ENCODE data around the gene SLC10A3. TPM values are rescaled to one million over a fixed set of nuclear protein-coding genes. Genes with fewer than 3 reads are reported as not detected.

The SLC10A3 gene
- total RNA-seq, 1 donor from 2014 or later: 17.5 TPM

DNA sequence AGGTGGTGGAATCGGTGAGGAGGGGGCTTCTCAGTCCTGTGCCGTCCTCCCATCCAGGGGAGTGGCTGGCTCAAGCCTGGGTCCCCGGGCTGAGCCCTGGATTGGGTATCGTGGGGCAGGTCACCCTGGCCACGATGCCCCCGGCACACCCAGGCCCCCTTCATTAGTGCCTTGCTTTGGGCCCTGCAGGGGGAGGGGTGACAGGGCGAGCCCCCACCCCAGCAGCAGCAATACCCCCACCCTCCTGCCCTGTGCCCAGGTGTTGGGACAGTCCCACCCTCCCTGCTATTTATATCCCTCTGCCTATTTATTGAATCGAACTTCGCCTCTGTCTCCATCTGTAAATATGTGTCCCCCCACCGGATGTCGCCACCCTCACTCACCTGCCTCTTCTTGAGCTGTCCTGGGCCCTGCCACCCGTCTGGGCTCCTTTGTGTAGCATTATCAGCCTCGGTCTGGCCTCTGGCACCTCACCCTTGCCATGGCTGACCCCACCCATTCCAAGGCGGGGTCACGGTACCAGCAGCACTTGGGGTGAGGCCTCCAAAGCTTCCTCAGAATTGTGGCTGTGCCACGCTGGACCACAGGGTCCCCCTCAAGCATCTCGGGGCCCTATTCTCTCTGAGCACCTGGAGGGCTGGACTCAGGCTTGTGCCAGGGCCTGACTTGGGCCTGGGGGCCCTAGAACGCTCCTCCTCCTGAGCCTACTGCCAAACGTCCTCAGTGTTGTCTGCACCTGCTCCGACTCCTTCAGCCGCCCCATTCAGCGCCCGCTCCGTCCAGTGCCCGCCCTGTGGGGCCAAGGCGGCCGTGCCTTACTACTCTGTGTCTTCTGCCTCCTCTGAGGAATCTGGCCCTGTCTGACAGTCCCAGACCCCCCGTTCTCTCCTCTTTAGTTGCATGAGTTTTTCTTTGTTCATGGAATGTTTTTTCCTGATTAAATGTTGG, 17.5 kb downstream of the SLC10A3 start:
- DNase-seq (ENCODE audit: low spot score): no peak
- H3K4me1 Mint-ChIP-seq (ENCODE audit: low read depth): peaks cover 5% of the 10 kb centered on the region
- peaks cover 32% of the 10 kb centered on the region for H3K36me3 Mint-ChIP-seq (ENCODE audit: low read depth)
- H3K27me3 Mint-ChIP-seq (ENCODE audit: low read depth): no peaks in the 10 kb centered on the region
- H3K4me3 Mint-ChIP-seq (ENCODE audit: low read depth): no peak overlapping the region
- intact Hi-C loops (cut with micrococcal nuclease): no loop called here
- H3K9me3 Mint-ChIP-seq: no peaks in the 10 kb centered on the region
- no peak overlapping the region for H3K27ac Mint-ChIP-seq

DNA sequence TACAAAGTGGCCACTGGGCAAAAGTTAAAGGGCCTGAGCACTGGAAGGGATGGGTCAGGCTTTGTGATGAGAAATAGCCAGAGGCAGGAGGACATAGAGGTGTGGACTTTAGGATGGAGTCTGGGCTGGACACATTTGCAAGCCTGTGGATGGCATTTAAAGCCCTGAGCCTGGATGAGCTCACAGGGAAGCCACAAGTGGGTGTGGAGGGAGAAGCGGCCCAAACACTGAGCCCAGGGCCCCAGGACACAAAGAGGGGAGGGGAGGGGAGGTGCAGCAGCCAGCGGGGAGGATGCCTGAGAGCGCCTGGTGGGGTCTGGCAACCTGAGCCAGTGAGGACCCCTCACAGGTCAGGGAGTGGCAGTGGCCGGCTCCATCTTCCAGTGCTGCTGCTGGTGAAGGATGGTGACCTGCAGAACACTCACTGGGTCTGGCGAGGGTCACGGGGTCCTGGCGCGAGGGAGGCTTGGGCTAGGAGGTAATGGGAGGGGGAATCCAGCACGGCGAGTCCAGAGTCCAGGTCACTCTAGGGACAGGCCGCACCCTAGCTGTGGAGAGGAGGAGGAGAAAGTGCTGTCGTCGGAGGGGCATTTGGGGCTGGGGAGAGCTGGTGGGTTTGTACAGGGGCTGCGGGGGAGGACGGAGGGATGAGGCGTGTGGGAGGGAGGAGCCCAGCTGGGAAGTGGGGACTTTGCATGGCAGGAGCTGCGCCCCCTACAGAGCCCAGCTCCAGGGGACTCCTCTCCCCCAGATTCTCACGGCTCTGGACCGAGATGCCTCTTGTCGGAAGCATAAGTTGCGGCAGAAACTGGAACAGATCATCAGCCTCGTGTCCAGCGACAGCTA, 18.4 kb downstream of the SLC10A3 start:
- Mint-ChIP-seq H3K27ac (no peak overlapping the region), H3K4me3 (ENCODE audit: low read depth) (no peak overlapping the region), H3K9me3 (no peaks in the 10 kb centered on the region), H3K4me1 (ENCODE audit: low read depth) (peaks cover 2% of the 10 kb centered on the region), H3K27me3 (ENCODE audit: low read depth) (no peaks in the 10 kb centered on the region), H3K36me3 (ENCODE audit: low read depth) (peaks cover 32% of the 10 kb centered on the region)
- intact Hi-C loops (cut with micrococcal nuclease): no loop called here
- no peak for DNase-seq (ENCODE audit: low spot score)

DNA sequence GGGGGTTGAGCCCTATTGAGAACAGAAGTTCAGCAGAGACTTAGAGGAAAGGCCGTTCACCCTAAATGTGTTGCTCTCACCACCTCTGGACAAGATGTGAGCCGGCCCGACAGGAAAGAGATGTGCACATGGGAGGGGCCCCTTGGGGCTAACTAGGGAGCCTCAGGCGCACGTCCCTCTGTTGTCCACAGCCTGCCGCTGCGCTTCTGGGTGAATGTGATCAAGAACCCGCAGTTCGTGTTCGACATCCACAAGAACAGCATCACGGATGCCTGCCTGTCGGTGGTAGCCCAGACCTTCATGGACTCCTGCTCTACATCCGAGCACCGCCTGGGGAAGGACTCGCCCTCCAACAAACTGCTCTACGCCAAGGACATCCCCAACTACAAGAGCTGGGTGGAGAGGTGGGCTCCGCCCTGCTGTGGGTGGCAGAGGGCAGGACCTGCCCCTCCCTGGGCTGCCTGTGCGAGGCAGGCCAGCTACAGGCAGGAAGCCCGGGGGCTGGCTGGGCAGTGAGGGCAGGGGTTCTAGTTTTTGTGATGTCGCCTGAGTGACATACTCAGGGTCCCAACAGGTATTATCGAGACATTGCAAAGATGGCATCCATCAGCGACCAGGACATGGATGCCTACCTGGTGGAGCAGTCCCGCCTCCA, 19.4 kb downstream of the SLC10A3 start:
- intact Hi-C loops (cut with micrococcal nuclease): no loop called here
- peaks cover 32% of the 10 kb centered on the region for H3K36me3 Mint-ChIP-seq (ENCODE audit: low read depth)
- no peaks in the 10 kb centered on the region for H3K9me3 Mint-ChIP-seq
- no peak for DNase-seq (ENCODE audit: low spot score)
- H3K4me3 Mint-ChIP-seq (ENCODE audit: low read depth): no peak overlapping the region
- no peaks in the 10 kb centered on the region for H3K27me3 Mint-ChIP-seq (ENCODE audit: low read depth)
- no peak overlapping the region for H3K27ac Mint-ChIP-seq
- peaks cover 2% of the 10 kb centered on the region for H3K4me1 Mint-ChIP-seq (ENCODE audit: low read depth)

DNA sequence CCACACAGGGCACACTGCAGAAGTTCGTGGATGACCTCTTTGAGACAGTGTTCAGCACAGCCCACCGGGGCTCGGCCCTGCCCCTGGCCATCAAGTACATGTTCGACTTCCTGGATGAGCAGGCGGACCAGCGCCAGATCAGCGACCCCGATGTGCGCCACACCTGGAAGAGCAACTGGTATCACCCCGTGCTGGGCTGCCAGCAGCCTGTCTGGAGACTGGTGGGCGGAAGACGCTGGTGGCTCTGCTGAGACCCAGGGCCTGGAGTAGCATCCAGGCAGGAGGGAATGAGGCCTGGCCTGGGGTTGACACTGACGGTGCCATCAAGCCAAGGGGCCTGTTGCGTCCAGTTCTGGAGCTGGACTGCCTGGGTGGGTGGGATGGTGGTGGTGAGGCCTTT, 20.0 kb downstream of the SLC10A3 start:
- peaks cover 29% of the 10 kb centered on the region for H3K36me3 Mint-ChIP-seq (ENCODE audit: low read depth)

DNA sequence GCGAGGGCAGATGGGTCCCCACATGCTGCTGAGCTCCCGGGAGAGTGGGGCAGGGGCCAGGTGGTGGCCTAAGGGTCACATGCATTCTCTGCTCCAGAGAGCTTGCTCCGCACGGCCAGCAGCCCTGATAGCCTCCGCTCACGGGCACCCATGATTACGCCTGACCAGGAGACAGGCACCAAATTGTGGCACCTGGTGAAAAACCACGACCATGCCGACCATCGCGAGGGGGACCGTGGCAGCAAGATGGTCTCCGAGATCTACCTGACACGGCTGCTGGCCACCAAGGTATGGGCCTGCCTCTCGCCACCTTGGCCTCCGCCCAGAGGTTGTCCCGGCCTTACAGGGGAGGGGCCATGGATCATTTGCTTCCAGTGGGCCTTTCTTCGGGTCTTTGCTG, 20.5 kb downstream of the SLC10A3 start:
- Mint-ChIP-seq H3K27ac (no peak overlapping the region), H3K4me1 (ENCODE audit: low read depth) (no peaks in the 10 kb centered on the region), H3K9me3 (no peaks in the 10 kb centered on the region), H3K27me3 (ENCODE audit: low read depth) (no peaks in the 10 kb centered on the region), H3K36me3 (ENCODE audit: low read depth) (peaks cover 28% of the 10 kb centered on the region), H3K4me3 (ENCODE audit: low read depth) (no peak overlapping the region)
- intact Hi-C loops (cut with micrococcal nuclease): no loop called here
- no peak for DNase-seq (ENCODE audit: low spot score)

More for the DNA sequence above, 20.0 kb downstream of the SLC10A3 start:
- Mint-ChIP-seq H3K4me1 (ENCODE audit: low read depth) (no peaks in the 10 kb centered on the region), H3K9me3 (no peaks in the 10 kb centered on the region), H3K27ac (no peak overlapping the region), H3K27me3 (ENCODE audit: low read depth) (no peaks in the 10 kb centered on the region), H3K4me3 (ENCODE audit: low read depth) (no peak overlapping the region)
- no peak for DNase-seq (ENCODE audit: low spot score)
- intact Hi-C loops (cut with micrococcal nuclease): no loop called here

DNA sequence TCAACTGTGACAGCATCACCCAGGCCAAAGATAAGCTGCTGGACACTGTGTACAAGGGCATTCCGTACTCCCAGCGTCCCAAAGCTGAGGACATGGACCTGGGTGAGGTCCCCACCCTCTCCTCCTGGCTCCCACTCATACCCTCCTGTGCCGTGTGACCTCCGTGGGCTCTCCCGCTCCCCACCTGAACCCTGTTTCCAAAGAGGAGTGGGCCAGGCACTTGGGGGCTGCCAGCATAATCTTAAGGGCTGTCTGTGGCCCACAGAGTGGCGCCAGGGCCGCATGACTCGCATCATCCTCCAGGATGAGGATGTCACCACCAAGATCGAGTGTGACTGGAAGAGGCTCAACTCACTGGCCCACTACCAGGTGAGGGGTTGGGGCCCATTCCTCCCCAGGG, 21.3 kb downstream of the SLC10A3 start:
- peaks cover 28% of the 10 kb centered on the region for H3K36me3 Mint-ChIP-seq (ENCODE audit: low read depth)
- no peaks in the 10 kb centered on the region for H3K4me1 Mint-ChIP-seq (ENCODE audit: low read depth)
- no peak overlapping the region for H3K27ac Mint-ChIP-seq
- intact Hi-C loops (cut with micrococcal nuclease): no loop called here
- H3K9me3 Mint-ChIP-seq: no peaks in the 10 kb centered on the region
- no peak overlapping the region for H3K4me3 Mint-ChIP-seq (ENCODE audit: low read depth)
- no peaks in the 10 kb centered on the region for H3K27me3 Mint-ChIP-seq (ENCODE audit: low read depth)
- no peak for DNase-seq (ENCODE audit: low spot score)

DNA sequence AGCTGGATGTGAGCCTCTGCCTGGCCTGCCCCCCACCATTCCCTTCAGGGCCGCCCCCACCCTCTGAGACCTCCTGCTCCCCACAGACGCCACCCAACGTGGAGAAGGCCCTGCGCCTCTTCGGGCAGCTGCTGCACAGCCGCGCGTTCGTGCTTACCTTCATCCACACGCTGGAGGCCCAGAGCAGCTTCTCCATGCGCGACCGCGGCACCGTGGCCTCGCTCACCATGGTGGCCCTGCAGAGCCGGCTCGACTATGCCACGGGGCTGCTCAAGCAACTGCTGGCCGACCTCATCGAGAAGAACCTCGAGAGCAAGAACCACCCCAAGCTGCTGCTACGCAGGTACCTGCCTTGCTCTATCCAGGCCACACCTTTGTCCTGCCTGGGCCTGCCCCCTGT, 22.2 kb downstream of the SLC10A3 start:
- no peak overlapping the region for H3K4me3 Mint-ChIP-seq (ENCODE audit: low read depth)
- no peak for DNase-seq (ENCODE audit: low spot score)
- H3K36me3 Mint-ChIP-seq (ENCODE audit: low read depth): peaks cover 23% of the 10 kb centered on the region
- no peaks in the 10 kb centered on the region for H3K27me3 Mint-ChIP-seq (ENCODE audit: low read depth)
- H3K4me1 Mint-ChIP-seq (ENCODE audit: low read depth): no peaks in the 10 kb centered on the region
- no peak overlapping the region for H3K27ac Mint-ChIP-seq
- H3K9me3 Mint-ChIP-seq: no peaks in the 10 kb centered on the region
- intact Hi-C loops (cut with micrococcal nuclease): no loop called here

DNA sequence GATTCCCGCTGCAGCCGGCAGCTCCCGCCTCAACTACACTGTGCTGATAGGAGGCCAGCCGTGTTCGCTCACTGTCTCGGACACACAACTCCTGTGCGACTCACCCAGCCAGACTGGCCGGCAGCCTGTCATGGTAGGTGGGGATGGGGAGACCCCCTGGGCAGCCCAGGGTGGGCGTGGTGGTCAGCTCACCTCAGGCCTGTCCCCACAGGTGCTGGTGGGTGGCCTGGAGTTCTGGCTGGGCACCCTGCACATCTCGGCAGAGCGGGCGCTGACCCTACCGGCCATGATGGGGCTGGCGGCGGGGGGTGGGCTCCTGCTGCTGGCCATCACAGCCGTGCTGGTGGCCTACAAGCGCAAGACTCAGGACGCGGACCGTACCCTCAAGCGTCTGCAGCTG, 22.9 kb downstream of the SLC10A3 start:
- Mint-ChIP-seq H3K9me3 (no peaks in the 10 kb centered on the region), H3K27me3 (ENCODE audit: low read depth) (no peaks in the 10 kb centered on the region), H3K36me3 (ENCODE audit: low read depth) (peaks cover 26% of the 10 kb centered on the region)

DNA sequence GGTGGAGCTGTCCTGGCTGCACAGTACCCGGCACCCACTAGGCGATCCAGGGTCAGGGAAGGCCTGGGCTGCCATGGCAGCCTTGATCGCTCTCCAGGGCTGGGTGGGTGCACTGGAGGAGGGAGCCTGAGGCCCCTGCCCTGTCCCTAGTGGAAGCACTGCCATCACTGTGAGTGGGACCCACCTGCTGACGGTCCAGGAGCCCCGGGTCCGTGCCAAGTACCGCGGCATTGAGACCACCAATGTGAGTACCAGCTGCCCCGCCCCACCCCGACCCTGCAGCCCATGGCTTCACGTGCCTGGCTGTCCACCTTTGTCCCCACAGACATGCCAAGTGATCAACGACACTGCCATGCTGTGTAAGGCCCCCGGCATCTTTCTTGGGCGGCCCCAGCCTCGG, 23.5 kb downstream of the SLC10A3 start:
- intact Hi-C loops (cut with micrococcal nuclease): no loop called here
- no peaks in the 10 kb centered on the region for H3K27me3 Mint-ChIP-seq (ENCODE audit: low read depth)
- H3K36me3 Mint-ChIP-seq (ENCODE audit: low read depth): peaks cover 23% of the 10 kb centered on the region
- H3K4me3 Mint-ChIP-seq (ENCODE audit: low read depth): no peak overlapping the region
- no peaks in the 10 kb centered on the region for H3K4me1 Mint-ChIP-seq (ENCODE audit: low read depth)
- no peaks in the 10 kb centered on the region for H3K9me3 Mint-ChIP-seq
- DNase-seq (ENCODE audit: low spot score): no peak
- no peak overlapping the region for H3K27ac Mint-ChIP-seq

More for the DNA sequence above, 22.9 kb downstream of the SLC10A3 start:
- Mint-ChIP-seq H3K4me1 (ENCODE audit: low read depth) (no peaks in the 10 kb centered on the region), H3K27ac (no peak overlapping the region), H3K4me3 (ENCODE audit: low read depth) (no peak overlapping the region)
- DNase-seq (ENCODE audit: low spot score): no peak
- intact Hi-C loops (cut with micrococcal nuclease): no loop called here

DNA sequence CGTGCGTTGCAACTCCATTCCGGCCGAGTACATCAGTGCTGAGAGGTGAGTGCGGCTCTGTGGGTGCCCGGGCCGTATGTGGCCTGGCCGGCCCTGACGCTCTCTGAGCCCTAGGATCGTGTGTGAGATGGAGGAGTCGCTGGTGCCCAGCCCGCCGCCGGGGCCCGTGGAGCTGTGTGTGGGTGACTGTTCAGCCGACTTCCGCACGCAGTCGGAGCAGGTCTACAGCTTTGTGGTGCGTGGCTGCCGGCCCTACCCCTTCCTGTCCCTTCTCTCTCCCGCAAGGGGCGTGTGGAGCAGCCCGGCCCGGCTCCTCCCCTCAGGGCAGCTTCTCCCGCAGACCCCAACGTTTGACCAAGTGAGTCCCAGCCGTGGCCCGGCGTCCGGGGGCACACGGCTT, 24.4 kb downstream of the SLC10A3 start:
- Mint-ChIP-seq H3K36me3 (ENCODE audit: low read depth) (peaks cover 20% of the 10 kb centered on the region), H3K4me1 (ENCODE audit: low read depth) (no peaks in the 10 kb centered on the region), H3K27ac (no peak overlapping the region), H3K9me3 (no peaks in the 10 kb centered on the region), H3K4me3 (ENCODE audit: low read depth) (no peak overlapping the region), H3K27me3 (ENCODE audit: low read depth) (no peaks in the 10 kb centered on the region)
- intact Hi-C loops (cut with micrococcal nuclease): no loop called here
- no peak for DNase-seq (ENCODE audit: low spot score)

DNA sequence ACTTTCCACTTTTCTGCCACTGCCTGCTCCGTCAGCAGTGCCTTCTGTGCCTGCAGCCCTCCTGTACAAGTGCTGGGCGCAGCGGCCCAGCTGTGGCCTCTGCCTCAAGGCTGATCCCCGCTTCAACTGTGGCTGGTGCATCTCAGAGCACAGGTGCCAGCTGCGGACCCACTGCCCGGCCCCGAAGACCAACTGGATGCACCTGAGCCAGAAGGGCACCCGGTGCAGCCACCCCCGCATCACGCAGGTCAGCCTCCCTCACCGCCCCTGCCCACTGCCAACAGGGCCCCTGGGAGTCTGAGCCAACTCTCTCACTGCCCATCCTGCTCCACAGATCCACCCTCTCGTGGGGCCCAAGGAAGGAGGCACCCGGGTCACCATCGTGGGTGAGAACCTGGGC, 24.8 kb downstream of the SLC10A3 start:
- no peak overlapping the region for H3K27ac Mint-ChIP-seq
- H3K27me3 Mint-ChIP-seq (ENCODE audit: low read depth): no peaks in the 10 kb centered on the region
- no peak for DNase-seq (ENCODE audit: low spot score)

DNA sequence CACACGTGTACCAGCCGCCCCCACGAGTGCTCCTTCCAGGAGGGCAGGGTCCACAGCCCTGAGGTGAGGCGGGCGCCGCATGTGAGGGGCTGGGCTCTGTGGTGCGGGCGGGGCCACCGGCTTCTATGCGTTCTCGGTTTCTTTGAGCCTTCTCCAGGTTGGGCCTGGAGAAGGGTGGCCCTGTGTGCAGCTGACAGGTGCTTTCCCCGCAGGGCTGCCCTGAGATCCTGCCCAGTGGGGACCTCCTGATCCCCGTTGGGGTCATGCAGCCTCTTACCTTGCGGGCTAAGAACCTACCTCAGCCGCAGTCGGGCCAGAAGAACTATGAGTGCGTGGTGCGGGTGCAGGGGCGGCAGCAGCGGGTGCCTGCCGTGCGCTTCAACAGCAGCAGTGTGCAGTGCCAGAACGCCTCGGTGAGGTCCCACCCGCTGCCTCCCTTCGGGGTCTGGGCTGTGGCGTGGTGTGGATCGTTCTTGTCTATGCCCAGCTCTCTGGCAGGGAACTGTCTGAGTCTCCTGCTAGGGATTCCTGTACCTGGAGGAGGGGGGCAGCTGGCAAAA, 25.5 kb downstream of the SLC10A3 start:
- no peak for DNase-seq (ENCODE audit: low spot score)
- H3K4me1 Mint-ChIP-seq (ENCODE audit: low read depth): no peaks in the 10 kb centered on the region
- intact Hi-C loops (cut with micrococcal nuclease): no loop called here

More for the DNA sequence above, 24.8 kb downstream of the SLC10A3 start:
- Mint-ChIP-seq H3K36me3 (ENCODE audit: low read depth) (peaks cover 18% of the 10 kb centered on the region), H3K4me1 (ENCODE audit: low read depth) (no peaks in the 10 kb centered on the region), H3K9me3 (no peaks in the 10 kb centered on the region), H3K4me3 (ENCODE audit: low read depth) (no peak overlapping the region)
- intact Hi-C loops (cut with micrococcal nuclease): no loop called here

More for the DNA sequence above, 25.5 kb downstream of the SLC10A3 start:
- no peaks in the 10 kb centered on the region for H3K9me3 Mint-ChIP-seq
- no peak overlapping the region for H3K27ac Mint-ChIP-seq
- H3K4me3 Mint-ChIP-seq (ENCODE audit: low read depth): no peak overlapping the region
- no peaks in the 10 kb centered on the region for H3K27me3 Mint-ChIP-seq (ENCODE audit: low read depth)
- peaks cover 14% of the 10 kb centered on the region for H3K36me3 Mint-ChIP-seq (ENCODE audit: low read depth)
